Pancreas (tissue), 8 donors: ENCODE results near the gene MAGEA2. TPM values are rescaled to one million over a fixed set of nuclear protein-coding genes. Genes with fewer than 3 reads are reported as not detected.

Experiments used
- polyA plus RNA-seq, 2 donors: library from polyadenylated mRNA; stranded (reverse); fragments of 200-250 nt; gene quantifications; one replicate each; pipeline ENCODE4 v1.2.3, GENCODE V29; 2013
- total RNA-seq, 6 donors: library from RNA; stranded (reverse); fragmentation: NEBNext Ultra II Directional in 4 of 6; extraction: Animal tissue kit (Norgen Biotek cat#: 25700) in 4 of 6; gene quantifications; one replicate each; pipeline versions ENCODE4 v1.2.1 to v1.2.4, GENCODE V29; 2021 to 2023
- donor health status: healthy with polysubstance abuse.
- donor health status: DM: no; HTN: no; CAD: no; lungs with moderate emphysema.
- donor health status: DM: no; HTN: no; CAD: no.
- donor health status: Bipolar disorder and iron deficiency.
- donor health status: DM: yes; HTN: yes; CAD: no.
- donor health status: DM: no; HTN: no; CAD: no.
- donor health status: DM: no; HTN: no; CAD: no.
- donor health status: DM: yes; HTN: yes; CAD: no.

MAGEA2 gene
- total and polyA plus RNA-seq, 8 donors: not detected

Other genes starting within 250 kb of the MAGEA2 start
- not detected for gene GABRQ, start 115.9 kb downstream of the MAGEA2 start, total RNA-seq
- not detected for gene GABRQ, start 115.9 kb downstream of the MAGEA2 start, polyA plus RNA-seq
- under 1 TPM in 1 of 6 donors, not detected in 5; 0.16 TPM for gene MAGEA3, start 55.0 kb downstream of the MAGEA2 start, total RNA-seq
- not detected for gene MAGEA3, start 55.0 kb downstream of the MAGEA2 start, polyA plus RNA-seq
- not detected for gene CSAG2, start 44.6 kb downstream of the MAGEA2 start, total RNA-seq
- not detected for gene CSAG2, start 44.6 kb downstream of the MAGEA2 start, polyA plus RNA-seq
- not detected for gene MAGEA2B, start 39.2 kb downstream of the MAGEA2 start, total RNA-seq
- gene MAGEA2B, start 39.2 kb downstream of the MAGEA2 start, polyA plus RNA-seq: not detected
- not detected for gene CSAG1, start 20.1 kb downstream of the MAGEA2 start, total RNA-seq
- not detected for gene CSAG1, start 20.1 kb downstream of the MAGEA2 start, polyA plus RNA-seq
- under 1 TPM in 1 of 6 donors, not detected in 5; 0.13 TPM for gene MAGEA12, start 20.1 kb downstream of the MAGEA2 start, total RNA-seq
- not detected for gene MAGEA12, start 20.1 kb downstream of the MAGEA2 start, polyA plus RNA-seq
- not detected for gene CSAG3, start 5.4 kb upstream of the MAGEA2 start, total RNA-seq
- not detected for gene CSAG3, start 5.4 kb upstream of the MAGEA2 start, polyA plus RNA-seq
- gene MAGEA6, start 15.8 kb upstream of the MAGEA2 start, total RNA-seq: not detected
- not detected for gene MAGEA6, start 15.8 kb upstream of the MAGEA2 start, polyA plus RNA-seq
- gene CETN2, start 76.9 kb upstream of the MAGEA2 start, total RNA-seq: 10 to 100 TPM in 3 of 6 donors, 1 to 10 TPM in 3; 6.6 to 16.7 (median 10.1) TPM
- 10 to 100 TPM; 19.4 to 31.4 TPM for gene CETN2, start 76.9 kb upstream of the MAGEA2 start, polyA plus RNA-seq
- 1 to 10 TPM; 5.0 to 7.6 (median 6.4) TPM for gene NSDHL, start 77.2 kb upstream of the MAGEA2 start, total RNA-seq
- gene NSDHL, start 77.2 kb upstream of the MAGEA2 start, polyA plus RNA-seq: 1 to 10 TPM; 4.6 to 8.3 TPM
- gene ZNF185, start 144.2 kb upstream of the MAGEA2 start, total RNA-seq: 1 to 10 TPM; 2.4 to 5.0 (median 3.0) TPM
- gene ZNF185, start 144.2 kb upstream of the MAGEA2 start, polyA plus RNA-seq: 1 to 10 TPM; 2.2 to 4.8 TPM
- not detected for gene PNMA5, start 240.3 kb upstream of the MAGEA2 start, total RNA-seq
- gene PNMA5, start 240.3 kb upstream of the MAGEA2 start, polyA plus RNA-seq: not detected